ENCODE data around the gene CCDC33.

The CCDC33 gene

DNA sequence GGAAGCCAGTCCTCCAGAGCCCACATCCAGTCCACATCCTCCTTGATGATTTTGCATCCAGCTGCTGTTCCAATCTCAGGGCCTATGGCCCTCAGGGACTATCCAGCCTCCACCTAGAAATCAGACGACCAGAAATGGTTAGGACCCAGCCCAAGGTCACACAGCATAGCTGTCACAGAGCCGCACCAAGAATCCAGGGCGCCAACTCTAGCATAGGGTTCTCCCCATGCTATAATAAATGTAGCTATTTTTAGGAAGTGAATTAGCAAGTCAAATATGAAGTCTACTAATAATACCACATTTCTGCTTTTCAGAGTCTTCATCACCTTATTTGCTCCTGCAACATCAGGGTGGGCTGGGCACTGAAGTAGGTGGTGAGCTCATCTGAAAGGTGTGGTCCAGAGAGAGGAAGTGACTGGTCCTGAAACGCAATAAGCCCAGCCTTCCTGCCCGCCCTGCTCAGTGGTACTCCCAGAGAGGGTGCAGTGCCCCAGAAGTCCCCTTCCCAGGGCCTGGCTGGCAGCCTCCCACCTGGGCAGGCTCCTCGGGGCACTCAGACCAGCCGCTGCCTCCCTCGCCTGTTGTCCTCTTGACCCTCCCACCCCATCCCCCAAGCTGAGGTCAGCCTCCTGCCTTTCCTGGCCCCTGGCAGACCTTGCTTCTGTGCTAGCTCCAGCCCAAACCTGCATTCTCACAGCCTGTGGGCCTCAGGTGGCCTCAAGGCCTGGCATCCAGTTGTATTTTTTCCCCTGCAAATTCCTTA, 148.9 kb downstream of the CCDC33 start:
- DNase-seq, result no peak

DNA sequence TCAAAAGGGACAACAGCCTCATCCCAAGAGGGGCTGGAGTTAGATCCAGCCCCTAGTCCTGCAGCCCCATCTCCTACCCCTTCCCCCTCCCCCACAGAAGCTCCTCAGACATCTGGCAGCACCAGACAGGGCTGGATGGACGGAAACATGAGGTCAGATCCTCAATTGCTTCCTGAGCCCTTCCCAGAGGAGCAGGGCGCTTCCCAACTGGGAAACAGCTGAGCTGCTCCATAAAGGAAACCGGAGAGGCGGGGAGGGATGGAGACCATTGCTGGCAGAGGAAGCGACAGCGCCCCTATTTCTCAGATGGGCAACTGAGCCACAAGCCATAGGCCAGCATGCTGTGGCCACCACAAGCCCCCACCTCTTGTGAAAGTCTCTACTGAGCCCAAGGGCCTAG, 149.6 kb downstream of the CCDC33 start:
- DNase-seq, result no peak
